ENCODE results near the gene MEP1B. TPM values are rescaled to one million over a fixed set of nuclear protein-coding genes. Genes with fewer than 3 reads are reported as not detected.

The MEP1B gene
- total and polyA plus RNA-seq, 2 experiments from 2014 or later, result 0.09 TPM; not detected in 1

- TF ChIP-seq, protein P1, sequence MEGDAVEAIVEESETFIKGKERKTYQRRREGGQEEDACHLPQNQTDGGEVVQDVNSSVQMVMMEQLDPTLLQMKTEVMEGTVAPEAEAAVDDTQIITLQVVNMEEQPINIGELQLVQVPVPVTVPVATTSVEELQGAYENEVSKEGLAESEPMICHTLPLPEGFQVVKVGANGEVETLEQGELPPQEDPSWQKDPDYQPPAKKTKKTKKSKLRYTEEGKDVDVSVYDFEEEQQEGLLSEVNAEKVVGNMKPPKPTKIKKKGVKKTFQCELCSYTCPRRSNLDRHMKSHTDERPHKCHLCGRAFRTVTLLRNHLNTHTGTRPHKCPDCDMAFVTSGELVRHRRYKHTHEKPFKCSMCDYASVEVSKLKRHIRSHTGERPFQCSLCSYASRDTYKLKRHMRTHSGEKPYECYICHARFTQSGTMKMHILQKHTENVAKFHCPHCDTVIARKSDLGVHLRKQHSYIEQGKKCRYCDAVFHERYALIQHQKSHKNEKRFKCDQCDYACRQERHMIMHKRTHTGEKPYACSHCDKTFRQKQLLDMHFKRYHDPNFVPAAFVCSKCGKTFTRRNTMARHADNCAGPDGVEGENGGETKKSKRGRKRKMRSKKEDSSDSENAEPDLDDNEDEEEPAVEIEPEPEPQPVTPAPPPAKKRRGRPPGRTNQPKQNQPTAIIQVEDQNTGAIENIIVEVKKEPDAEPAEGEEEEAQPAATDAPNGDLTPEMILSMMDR (IDR thresholded peaks at IDR 0.05; ENCODE audit: low read depth, low read length), result no peak
Observed at GRCh38 chr18:32200766-32201165, 10.9 kb downstream of the MEP1B start.

DNA sequence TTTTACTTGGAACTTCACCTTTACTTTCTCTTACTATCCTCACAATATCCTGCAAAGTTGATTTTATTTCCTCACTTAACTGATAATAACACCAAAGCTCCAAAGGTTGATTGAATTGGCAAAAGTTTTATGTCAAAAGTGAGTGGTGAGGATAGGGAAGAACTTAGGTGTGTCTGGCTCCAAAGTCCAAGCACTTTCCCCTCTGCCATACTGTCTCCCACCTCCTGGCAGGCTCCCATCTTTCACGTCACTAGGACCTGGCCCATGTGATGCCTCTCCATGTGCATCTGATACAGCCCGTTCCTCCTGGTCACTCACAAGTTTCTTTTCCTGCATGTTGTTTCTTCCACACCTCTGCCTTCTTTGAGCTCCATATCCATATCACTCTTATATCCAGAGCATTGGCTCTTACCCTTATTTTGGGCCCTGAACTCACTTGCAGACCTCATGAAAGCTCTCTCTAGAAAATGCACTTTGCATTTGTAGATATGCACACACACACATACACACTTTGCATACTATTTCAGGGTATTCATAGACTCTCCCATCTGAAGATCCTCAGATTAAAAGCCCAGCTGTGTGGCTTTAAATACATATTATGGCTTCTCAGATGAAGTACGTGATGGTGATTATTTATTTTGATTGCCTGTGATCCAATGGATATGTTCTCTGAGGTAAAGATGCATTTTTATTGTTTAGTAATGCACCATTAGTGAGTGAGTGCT is 12.3 kb downstream of the MEP1B start:
- no peak overlapping the region for H3K27ac ChIP-seq
- no peaks in the 10 kb centered on the region for H3K27me3 ChIP-seq
- H3K4me3 ChIP-seq, result no peak overlapping the region
- H3K36me3 ChIP-seq, result no peaks in the 10 kb centered on the region
- no peaks in the 10 kb centered on the region for H3K4me1 ChIP-seq (ENCODE audit: low read depth)
- no peaks in the 10 kb centered on the region for H3K9me3 ChIP-seq (ENCODE audit: low read depth)
- TF ChIP-seq, protein P1 (IDR thresholded peaks at IDR 0.05; ENCODE audit: low read depth, low read length), result no peak
- no peak for DNase-seq (ENCODE audit: low read depth in 1 of 2, low spot score in 1 of 2)

More at GRCh38 chr18:32200766-32201165, 10.9 kb downstream of the MEP1B start:
- H3K4me3 ChIP-seq, result no peak overlapping the region
- H3K36me3 ChIP-seq, result no peaks in the 10 kb centered on the region
- H3K4me1 ChIP-seq (ENCODE audit: low read depth), result no peaks in the 10 kb centered on the region
- no peak overlapping the region for H3K27ac ChIP-seq
- no peaks in the 10 kb centered on the region for H3K27me3 ChIP-seq
- H3K9me3 ChIP-seq (ENCODE audit: low read depth), result no peaks in the 10 kb centered on the region
- peak in 1 of 2 donors; percentile 4 for DNase-seq (ENCODE audit: low read depth in 1 of 2, low spot score in 1 of 2)

DNA sequence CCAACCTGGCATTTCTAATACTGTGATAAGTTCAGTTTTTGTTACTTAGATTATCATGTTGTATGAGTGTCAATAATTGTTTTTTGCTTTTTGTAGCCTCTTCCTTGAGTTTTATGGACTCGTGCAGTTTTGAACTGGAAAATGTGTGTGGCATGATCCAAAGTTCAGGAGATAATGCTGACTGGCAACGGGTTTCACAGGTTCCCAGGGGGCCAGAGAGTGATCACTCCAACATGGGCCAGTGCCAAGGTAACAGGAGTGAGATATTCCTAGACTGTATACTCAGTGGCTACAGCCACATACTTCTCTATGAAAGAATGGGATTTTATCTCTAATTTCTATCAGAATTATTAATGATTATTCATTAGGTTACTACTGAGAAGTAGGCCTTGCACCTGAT is 18.2 kb downstream of the MEP1B start:
- no peak overlapping the region for H3K4me3 ChIP-seq
- TF ChIP-seq, protein P1 (IDR thresholded peaks at IDR 0.05; ENCODE audit: low read depth, low read length), result no peak
- no peaks in the 10 kb centered on the region for H3K27me3 ChIP-seq
- peaks cover 4% of the 10 kb centered on the region for H3K4me1 ChIP-seq (ENCODE audit: low read depth)
- H3K9me3 ChIP-seq (ENCODE audit: low read depth), result no peaks in the 10 kb centered on the region
- no peak for DNase-seq (ENCODE audit: low read depth in 1 of 2, low spot score in 1 of 2)
- no peaks in the 10 kb centered on the region for H3K36me3 ChIP-seq
- no peak overlapping the region for H3K27ac ChIP-seq

DNA sequence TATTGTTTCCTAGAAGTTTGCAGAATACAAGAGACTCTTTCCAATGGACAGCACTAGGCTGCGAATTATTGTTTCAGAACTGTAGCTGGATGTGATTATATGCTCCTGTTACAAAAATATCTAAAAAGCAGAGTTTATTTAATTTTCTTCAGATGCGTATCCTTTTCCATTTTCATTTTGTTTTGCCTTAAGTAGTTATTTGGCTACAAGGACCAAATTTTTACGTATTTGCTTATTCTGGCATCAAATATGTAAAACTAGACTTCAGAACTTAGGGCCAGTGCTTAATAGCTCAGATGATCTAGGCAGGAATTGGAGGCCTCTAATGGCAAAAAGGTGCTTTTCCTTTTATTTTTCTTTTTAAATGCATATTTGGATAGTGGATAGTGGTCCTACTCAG is 18.7 kb downstream of the MEP1B start:
- no peak for DNase-seq (ENCODE audit: low read depth in 1 of 2, low spot score in 1 of 2)
- Histone ChIP-seq H3K27me3 (no peaks in the 10 kb centered on the region), H3K36me3 (no peaks in the 10 kb centered on the region), H3K4me1 (ENCODE audit: low read depth) (peaks cover 4% of the 10 kb centered on the region), H3K9me3 (ENCODE audit: low read depth) (no peaks in the 10 kb centered on the region), H3K27ac (no peak overlapping the region), H3K4me3 (no peak overlapping the region)
- TF ChIP-seq, protein P1 (IDR thresholded peaks at IDR 0.05; ENCODE audit: low read depth, low read length), result no peak

GRCh38 chr18:32209685-32210445 is 20.0 kb downstream of the MEP1B start:
- TF ChIP-seq, protein P1 (IDR thresholded peaks at IDR 0.05; ENCODE audit: low read depth, low read length), result no peak
- Histone ChIP-seq H3K4me3 (no peak overlapping the region), H3K9me3 (ENCODE audit: low read depth) (no peaks in the 10 kb centered on the region), H3K36me3 (no peaks in the 10 kb centered on the region), H3K4me1 (ENCODE audit: low read depth) (peaks cover 4% of the 10 kb centered on the region), H3K27ac (no peak overlapping the region), H3K27me3 (no peaks in the 10 kb centered on the region)
- no peak for DNase-seq (ENCODE audit: low read depth in 1 of 2, low spot score in 1 of 2)
